Mesenchymal stem cell (in vitro differentiated cells and primary cell): ENCODE data around the gene ADK.

Experiments used
- DNase-seq: peaks from one replicate; pipeline ENCODE4 v3.0.0-alpha.2; 2013
- H2AFZ ChIP-seq: one replicate; pipeline ENCODE4 v1.6.1; 2013; ENCODE audit warnings: low read depth, mild to moderate bottlenecking, control low read depth, inconsistent platforms, low read length, moderate library complexity
- H2AK5ac ChIP-seq: 2 replicates; pipeline ENCODE4 v1.6.1; 2013; ENCODE audit warnings: low read length, moderate library complexity, mild to moderate bottlenecking, inconsistent platforms; ENCODE audit not compliant: severe bottlenecking
- H2BK120ac ChIP-seq: one replicate; pipeline ENCODE4 v1.6.1; 2013; ENCODE audit warnings: low read depth, mild to moderate bottlenecking, inconsistent platforms, low read length, moderate library complexity
- H2BK12ac ChIP-seq, 2 experiments: one replicate each; pipeline ENCODE4 v1.6.1; 2013; ENCODE audit warnings: inconsistent platforms in 2 of 2, low read length in 2 of 2, mild to moderate bottlenecking in 2 of 2, moderate library complexity in 2 of 2, control low read depth in 1 of 2
- H2BK15ac ChIP-seq: one replicate; pipeline ENCODE4 v1.6.1; 2013; ENCODE audit warnings: mild to moderate bottlenecking, low read depth, inconsistent platforms; ENCODE audit not compliant: poor library complexity, severe bottlenecking
- H2BK5ac ChIP-seq: 2 replicates; pipeline ENCODE4 v1.6.1; 2013; ENCODE audit warnings: low read depth, mild to moderate bottlenecking, low read length, control low read depth, inconsistent platforms; ENCODE audit not compliant: poor library complexity, severe bottlenecking
- H3K14ac ChIP-seq, 2 experiments: one replicate each; pipeline ENCODE4 v1.6.1; 2013; ENCODE audit warnings: inconsistent platforms in 2 of 2, low read length in 2 of 2, control low read depth in 1 of 2, mild to moderate bottlenecking in 1 of 2, moderate library complexity in 1 of 2
- H3K18ac ChIP-seq, 2 experiments: one replicate each; pipeline ENCODE4 v1.6.1; 2013; ENCODE audit warnings: inconsistent platforms in 2 of 2, low read length in 2 of 2, control low read depth in 1 of 2, low read depth in 1 of 2, mild to moderate bottlenecking in 1 of 2
- H3K23ac ChIP-seq, 2 experiments: one replicate each; pipeline ENCODE4 v1.6.1; 2013; ENCODE audit warnings: inconsistent platforms in 2 of 2, low read length in 2 of 2, mild to moderate bottlenecking in 2 of 2, moderate library complexity in 2 of 2, control low read depth in 1 of 2
- H3K27ac ChIP-seq: 2 replicates; pipeline ENCODE4 v1.5.1; 2013; ENCODE audit warnings: mild to moderate bottlenecking, moderate library complexity, low read length, control low read depth, inconsistent platforms; ENCODE audit not compliant: poor library complexity, severe bottlenecking
- H3K27me3 ChIP-seq, 2 experiments: 2 replicates each; pipeline versions ENCODE4 v1.6.1 to v1.7.0; 2013; ENCODE audit warnings: low read length in 2 of 2, mild to moderate bottlenecking in 2 of 2, moderate library complexity in 2 of 2, control low read depth in 1 of 2, inconsistent platforms in 1 of 2; ENCODE audit not compliant: control insufficient read depth in 1 of 2, insufficient read depth in 1 of 2
- H3K36me3 ChIP-seq, 2 experiments: 2 replicates each; pipeline versions ENCODE4 v1.6.1 to v1.7.0; 2013; ENCODE audit warnings: low read length in 2 of 2, control low read depth in 1 of 2, inconsistent platforms in 1 of 2, low read depth in 1 of 2, mild to moderate bottlenecking in 1 of 2; ENCODE audit not compliant: insufficient read depth in 2 of 2, control insufficient read depth in 1 of 2
- H3K4ac ChIP-seq, 2 experiments: one replicate each; pipeline ENCODE4 v1.6.1; 2013; ENCODE audit warnings: inconsistent platforms in 2 of 2, low read length in 2 of 2, mild to moderate bottlenecking in 2 of 2, moderate library complexity in 2 of 2, control low read depth in 1 of 2, low read depth in 1 of 2
- H3K4me1 ChIP-seq: 2 replicates; pipeline ENCODE4 v1.6.1; 2013; ENCODE audit warnings: low read depth, low read length, control low read depth; ENCODE audit not compliant: control insufficient read depth, insufficient read depth
- H3K4me2 ChIP-seq: 2 replicates; pipeline ENCODE4 v1.6.1; 2013; ENCODE audit warnings: low read length, mild to moderate bottlenecking, inconsistent platforms; ENCODE audit not compliant: poor library complexity, severe bottlenecking
- H3K4me3 ChIP-seq, 2 experiments: 2 replicates each; pipeline versions ENCODE4 v1.5.1 to v1.7.0; 2013; ENCODE audit warnings: low read length in 2 of 2, mild to moderate bottlenecking in 2 of 2, control low read depth in 1 of 2, low read depth in 1 of 2; ENCODE audit not compliant: insufficient read depth in 1 of 2
- H3K79me1 ChIP-seq: replicated peaks from 2 replicates; pipeline ENCODE4 v1.6.1; 2013; ENCODE audit warnings: mild to moderate bottlenecking, control low read depth, low read length, inconsistent platforms; ENCODE audit not compliant: poor library complexity, severe bottlenecking
- H3K9ac ChIP-seq: 2 replicates; pipeline ENCODE4 v1.7.0; 2013; ENCODE audit warnings: mild to moderate bottlenecking, low read length, moderate library complexity
- H3K9me3 ChIP-seq: 2 replicates; pipeline ENCODE4 v1.7.0; 2013; ENCODE audit warnings: mild to moderate bottlenecking, low read length; ENCODE audit not compliant: control insufficient read depth
- H4K8ac ChIP-seq: one replicate; pipeline ENCODE4 v1.6.1; 2013; ENCODE audit warnings: inconsistent platforms, mild to moderate bottlenecking, low read length, moderate library complexity
- H4K91ac ChIP-seq: one replicate; pipeline ENCODE4 v1.6.1; 2013; ENCODE audit warnings: mild to moderate bottlenecking, low read length, inconsistent platforms
- WGBS: methylation state at CpG from one replicate; pipeline ENCODE4 v1.1.7; 2013; ENCODE audit warnings: mixed read lengths; 5-methylcytosine and 5-hydroxymethylcytosine counted together

ADK gene

DNA sequence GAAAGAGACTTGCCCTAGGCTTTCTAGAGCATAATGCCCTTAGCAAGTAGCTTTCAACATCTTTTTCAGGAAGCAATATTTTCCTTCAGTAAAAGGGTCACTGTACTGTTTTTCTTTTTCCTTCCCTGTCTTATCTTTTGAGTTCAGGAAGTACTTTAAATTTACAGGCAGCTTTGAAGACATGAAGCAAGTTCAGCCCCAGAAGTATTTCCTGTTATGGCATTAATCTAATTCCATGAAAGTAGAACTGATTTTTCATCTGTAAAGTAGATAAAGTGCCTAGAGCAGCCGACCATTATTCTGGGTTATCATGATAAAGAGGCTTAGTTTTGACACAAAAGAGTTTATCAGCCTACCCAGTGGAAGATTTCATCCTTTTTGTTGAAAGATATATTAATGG is 288.2 kb downstream of the ADK start:
- H3K14ac ChIP-seq, result no peak overlapping the region
- H2AK5ac ChIP-seq, result no peak overlapping the region
- H3K9ac ChIP-seq, result no peak overlapping the region
- DNase-seq, result peak; percentile 45
- no peak overlapping the region for H3K4ac ChIP-seq
- WGBS, result 33% methylated on average over 1 of the region's 1 CpG
- no peaks in the 10 kb centered on the region for H3K9me3 ChIP-seq
- H3K79me1 ChIP-seq, result peaks cover 3% of the 10 kb centered on the region
- H2AFZ ChIP-seq, result no peak overlapping the region
- no peak overlapping the region for H2BK5ac ChIP-seq
- H2BK120ac ChIP-seq, result no peak overlapping the region
- no peak overlapping the region for H4K91ac ChIP-seq
- no peaks in the 10 kb centered on the region for H3K27me3 ChIP-seq
- no peak overlapping the region for H3K4me3 ChIP-seq
- peaks cover 0 to 5% of the 10 kb centered on the region in 2 experiments for H3K36me3 ChIP-seq
- H2BK12ac ChIP-seq, result no peak overlapping the region
- H3K27ac ChIP-seq, result no peak overlapping the region
- peaks cover 2% of the 10 kb centered on the region for H3K4me1 ChIP-seq
- H3K23ac ChIP-seq, result no peak overlapping the region
- no peak overlapping the region for H4K8ac ChIP-seq
- no peak overlapping the region for H3K18ac ChIP-seq
- H2BK15ac ChIP-seq, result no peak overlapping the region
- no peak overlapping the region for H3K4me2 ChIP-seq

DNA sequence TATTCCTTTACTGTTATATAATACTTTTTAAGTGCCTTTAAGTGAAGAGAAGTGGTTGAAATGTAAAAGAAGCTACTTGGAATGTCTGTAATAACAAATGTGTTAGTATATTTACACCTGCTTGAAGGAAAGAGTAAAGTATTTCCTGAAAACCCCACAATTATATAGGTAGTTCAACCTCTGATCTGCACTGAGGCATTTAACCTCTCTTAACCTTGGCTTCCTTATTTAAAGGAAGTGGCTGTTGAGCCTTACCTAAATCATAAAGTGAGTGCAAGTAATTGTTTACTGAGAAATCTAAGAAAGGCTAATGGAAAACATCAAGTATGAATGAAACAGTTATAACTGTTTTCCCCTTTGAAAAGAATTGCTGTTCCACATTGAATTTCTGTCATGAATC is 294.5 kb downstream of the ADK start:
- no peak overlapping the region for H3K27ac ChIP-seq
- no peak overlapping the region for H3K4me3 ChIP-seq
- peaks cover 1% of the 10 kb centered on the region for H3K79me1 ChIP-seq
- H4K8ac ChIP-seq, result no peak overlapping the region
- no peak overlapping the region for H3K14ac ChIP-seq
- no peak for DNase-seq
- no peak overlapping the region for H2BK5ac ChIP-seq
- no peak overlapping the region for H3K9ac ChIP-seq
- no peak overlapping the region for H3K4me2 ChIP-seq
- no peak overlapping the region for H4K91ac ChIP-seq
- no peaks in the 10 kb centered on the region for H3K9me3 ChIP-seq
- no peak overlapping the region for H3K23ac ChIP-seq
- H2BK12ac ChIP-seq, result no peak overlapping the region
- H3K27me3 ChIP-seq, result no peaks in the 10 kb centered on the region
- no peak overlapping the region for H3K18ac ChIP-seq
- H3K36me3 ChIP-seq, result peaks cover 0 to 5% of the 10 kb centered on the region in 2 experiments
- H2BK15ac ChIP-seq, result no peak overlapping the region
- no peak overlapping the region for H2AK5ac ChIP-seq
- no peak overlapping the region for H3K4ac ChIP-seq
- H2BK120ac ChIP-seq, result no peak overlapping the region
- H2AFZ ChIP-seq, result no peak overlapping the region
- H3K4me1 ChIP-seq, result no peaks in the 10 kb centered on the region

DNA sequence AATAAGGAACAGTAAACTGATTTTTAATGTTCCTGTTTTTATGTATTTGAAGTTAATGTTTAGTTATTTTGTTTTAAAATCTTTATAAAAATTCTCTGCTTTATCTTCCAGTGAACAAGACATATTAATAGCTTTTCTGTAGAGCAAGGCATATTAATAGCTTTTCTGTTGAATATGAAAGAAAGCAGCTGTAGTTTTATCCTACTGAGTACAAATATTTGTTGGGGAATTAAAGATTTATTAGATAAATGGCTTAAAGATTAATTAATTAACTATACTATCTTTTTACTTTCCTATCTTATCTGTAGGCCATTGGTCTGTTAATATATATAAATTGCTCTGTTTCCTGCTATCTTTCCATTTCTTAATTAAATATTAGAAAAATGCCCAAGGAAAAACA is 299.6 kb downstream of the ADK start:
- H3K9ac ChIP-seq, result no peak overlapping the region
- H3K4me2 ChIP-seq, result no peak overlapping the region
- H2BK12ac ChIP-seq, result no peak overlapping the region
- H3K9me3 ChIP-seq, result peaks cover 5% of the 10 kb centered on the region
- H3K27ac ChIP-seq, result no peak overlapping the region
- H2AK5ac ChIP-seq, result no peak overlapping the region
- H4K91ac ChIP-seq, result no peak overlapping the region
- H3K23ac ChIP-seq, result no peak overlapping the region
- DNase-seq, result no peak
- no peak overlapping the region for H3K4me3 ChIP-seq
- H2BK5ac ChIP-seq, result no peak overlapping the region
- no peak overlapping the region for H4K8ac ChIP-seq
- H2AFZ ChIP-seq, result no peak overlapping the region
- H3K27me3 ChIP-seq, result no peaks in the 10 kb centered on the region
- H3K4me1 ChIP-seq, result no peaks in the 10 kb centered on the region
- no peak overlapping the region for H2BK120ac ChIP-seq
- no peak overlapping the region for H3K14ac ChIP-seq
- H3K4ac ChIP-seq, result no peak overlapping the region
- H3K79me1 ChIP-seq, result no peaks in the 10 kb centered on the region
- H2BK15ac ChIP-seq, result no peak overlapping the region
- peaks cover 0 to 3% of the 10 kb centered on the region in 2 experiments for H3K36me3 ChIP-seq
- H3K18ac ChIP-seq, result no peak overlapping the region

DNA sequence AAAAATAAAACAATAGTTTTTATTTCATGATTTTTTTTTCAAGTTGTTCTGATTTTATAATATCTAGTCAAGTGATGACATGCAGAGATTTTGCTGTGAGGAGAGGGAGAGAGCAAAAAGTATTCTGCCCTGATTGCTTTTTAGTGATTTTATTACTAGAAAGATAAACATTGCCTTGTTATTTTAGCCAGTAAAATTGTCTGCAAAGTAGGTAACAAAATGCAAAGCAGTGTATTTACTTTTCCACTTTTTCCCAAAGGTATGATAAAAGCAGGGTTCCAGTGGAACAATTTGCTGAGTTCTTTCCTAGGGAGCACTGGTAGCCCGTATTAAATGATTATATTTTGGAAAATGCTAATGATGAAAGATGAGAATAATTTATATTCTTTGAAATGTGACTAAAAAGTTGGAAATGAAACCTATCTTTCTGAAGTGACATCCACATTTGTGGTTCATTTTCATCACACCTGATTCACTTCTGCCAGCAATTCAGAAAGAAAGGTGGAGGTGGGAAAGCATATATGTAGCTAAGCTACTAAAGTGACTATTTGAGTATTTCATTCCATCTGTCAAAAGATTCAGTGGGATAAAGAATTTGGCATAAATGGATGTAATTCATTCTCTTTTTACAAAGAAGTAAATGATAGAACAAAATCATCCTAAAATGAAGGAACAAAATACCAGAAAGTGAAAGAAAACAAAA is 300.3 kb downstream of the ADK start:
- Histone ChIP-seq H2BK12ac (no peak overlapping the region), H2BK15ac (no peak overlapping the region), H3K79me1 (no peaks in the 10 kb centered on the region), H3K4me1 (no peaks in the 10 kb centered on the region), H4K91ac (no peak overlapping the region), H3K4me3 (no peak overlapping the region), H4K8ac (no peak overlapping the region), H3K18ac (no peak overlapping the region), H3K9ac (no peak overlapping the region), H3K4ac (no peak overlapping the region), H3K27ac (no peak overlapping the region), H3K14ac (no peak overlapping the region), H3K23ac (no peak overlapping the region), H3K9me3 (peaks cover 5% of the 10 kb centered on the region), H3K4me2 (no peak overlapping the region), H2BK5ac (no peak overlapping the region), H2AK5ac (no peak overlapping the region), H3K27me3 (no peaks in the 10 kb centered on the region), H2BK120ac (no peak overlapping the region), H2AFZ (no peak overlapping the region), H3K36me3 (peaks cover 0 to 5% of the 10 kb centered on the region in 2 experiments)
- 86% methylated on average over 1 of the region's 1 CpG for WGBS
- DNase-seq, result no peak
